GM12892 (cell line): ENCODE results near the gene NMRK1.

Experiments used
- POLR2A ChIP-seq: IDR thresholded peaks from 2 replicates; pipeline ENCODE4 v1.6.1; 2011; ENCODE audit warnings: low read depth, low read length, control low read depth
- POLR2AphosphoS5 ChIP-seq: IDR thresholded peaks from 2 replicates; pipeline ENCODE4 v1.6.1; 2011; ENCODE audit warnings: low read depth, low read length, control low read depth
- TAF1 ChIP-seq: IDR thresholded peaks from 2 replicates; pipeline ENCODE4 v1.6.1; 2011; ENCODE audit warnings: low read depth, mild to moderate bottlenecking, control low read depth, low read length, borderline replicate concordance

DNA sequence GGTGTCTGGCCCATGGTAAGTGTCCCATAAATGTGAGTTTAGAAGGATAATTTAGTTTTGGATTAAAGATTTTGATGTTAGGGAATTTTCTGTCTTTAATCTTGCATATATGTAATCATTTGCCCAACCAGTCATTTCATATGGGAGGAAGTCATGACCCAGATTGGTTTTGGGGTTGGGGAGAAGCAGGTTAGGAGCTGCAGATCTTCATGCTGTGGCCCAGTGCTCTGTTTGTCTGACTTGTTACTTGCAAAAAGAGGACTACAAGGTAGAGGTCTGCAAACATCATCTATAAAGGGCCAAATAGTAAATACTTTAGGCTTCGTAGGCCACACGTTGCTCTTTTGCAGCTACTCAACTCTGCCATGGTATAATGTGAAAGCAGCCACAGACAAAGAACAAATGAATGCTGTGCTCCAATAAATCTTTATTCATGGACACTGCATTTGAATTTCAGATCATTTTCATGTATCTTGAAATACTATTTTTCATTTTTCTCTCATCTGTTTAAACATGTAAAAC is 17.1 kb upstream of the NMRK1 start:
- TF ChIP-seq TAF1, result no peak
- TF ChIP-seq POLR2A, result no peak
- TF ChIP-seq POLR2AphosphoS5, result no peak
